LNCaP clone FGC (cell line): ENCODE results near the gene PTPRD.

Source experiments
- DNase-seq: peaks from one replicate; pipeline ENCODE4 v3.0.0-alpha.2; 2011; ENCODE audit warnings: low read depth
- H3K4me3 ChIP-seq: 2 replicates; pipeline ENCODE4 v1.5.1; 2011; ENCODE audit warnings: mild to moderate bottlenecking, low read depth, low read length, control low read depth
- CTCF ChIP-seq: IDR thresholded peaks from 2 replicates; pipeline ENCODE4 v1.5.1; 2012; ENCODE audit warnings: mild to moderate bottlenecking; ENCODE audit not compliant: control insufficient read depth, insufficient read depth; ENCODE audit errors: extremely low read depth

The PTPRD gene

GRCh38 chr9:10134266-10134665 lies 478.5 kb downstream of the PTPRD start:
- H3K4me3 ChIP-seq = no peak overlapping the region
- DNase-seq = no peak
- no peak for TF ChIP-seq CTCF

DNA sequence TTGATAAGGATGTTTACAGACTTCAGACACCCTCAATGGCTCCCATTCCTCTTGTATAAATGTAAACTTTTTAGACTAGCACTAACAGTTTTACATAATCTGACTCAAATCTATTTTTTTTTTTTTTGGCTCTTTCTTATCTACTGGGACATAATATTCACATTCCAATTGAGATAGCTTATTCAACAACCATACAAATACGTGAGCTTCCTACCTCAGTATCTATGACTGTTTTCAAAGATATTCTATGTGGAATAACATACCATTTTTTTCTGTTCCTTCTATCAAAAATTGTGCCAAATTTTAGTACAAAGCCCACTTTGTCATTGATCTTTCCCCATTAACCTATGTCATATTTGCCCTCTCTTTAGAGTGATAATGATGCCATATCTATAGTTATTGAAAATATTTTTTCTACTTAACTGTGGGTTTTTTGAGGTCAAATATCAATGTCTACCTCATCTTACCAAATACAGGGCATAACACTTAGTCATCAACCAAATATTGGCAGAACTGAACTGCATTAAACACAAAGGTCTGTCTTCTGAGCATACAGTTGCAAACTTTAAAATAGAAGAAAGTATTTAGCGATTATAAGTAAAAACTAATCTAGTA lies 482.6 kb downstream of the PTPRD start:
- no peak for DNase-seq
- no peak overlapping the region for H3K4me3 ChIP-seq
- no peak for TF ChIP-seq CTCF

DNA sequence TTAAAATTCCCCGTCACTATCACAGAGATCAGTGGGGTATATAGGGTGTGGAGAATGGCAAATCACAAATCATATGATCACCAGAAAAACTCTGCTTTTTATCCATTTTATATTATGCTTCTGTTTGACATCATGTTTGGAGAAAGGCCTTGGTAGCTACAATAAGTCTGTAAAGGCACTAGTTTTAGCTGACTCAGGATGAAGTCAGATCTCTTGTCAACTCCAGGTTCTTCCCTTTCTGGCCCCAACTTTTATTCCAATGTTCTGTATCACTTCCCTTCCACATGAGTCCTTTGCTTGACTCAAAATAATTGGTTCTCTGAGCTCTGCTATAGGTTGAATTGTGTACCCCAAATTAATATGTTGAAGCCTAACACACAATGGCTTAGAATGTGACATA lies 484.9 kb downstream of the PTPRD start:
- H3K4me3 ChIP-seq = no peak overlapping the region
- DNase-seq = no peak
- TF ChIP-seq CTCF = no peak

- no peak for TF ChIP-seq CTCF
- no peak for DNase-seq
- no peak overlapping the region for H3K4me3 ChIP-seq
Measured at GRCh38 chr9:10112798-10113197, 500.0 kb downstream of the PTPRD start.

- H3K4me3 ChIP-seq = no peak overlapping the region
- DNase-seq = no peak
- TF ChIP-seq CTCF = no peak
Measured at GRCh38 chr9:10112070-10112469, 500.7 kb downstream of the PTPRD start.

- no peak overlapping the region for H3K4me3 ChIP-seq
- TF ChIP-seq CTCF = no peak
Measured at GRCh38 chr9:10108815-10109214, 504.0 kb downstream of the PTPRD start.

DNA sequence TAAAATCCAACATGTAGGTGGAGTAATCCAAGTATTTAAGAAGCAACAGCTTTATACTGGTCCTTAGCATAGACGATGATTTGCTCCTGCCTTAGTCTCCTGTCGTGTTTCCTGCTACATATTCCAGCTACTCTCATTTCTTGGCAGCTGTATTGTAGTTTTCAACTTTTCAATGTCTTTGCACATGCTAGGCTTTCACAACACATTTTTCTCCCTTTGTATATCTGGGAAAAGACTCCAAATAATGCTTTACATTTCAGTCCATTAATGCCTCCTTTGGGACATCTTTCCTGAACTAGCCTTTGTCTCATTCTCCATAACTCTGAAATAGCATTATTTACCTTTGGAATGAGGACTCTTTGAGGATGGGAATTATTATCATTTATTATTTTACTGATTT lies 508.0 kb downstream of the PTPRD start:
- no peak overlapping the region for H3K4me3 ChIP-seq
- TF ChIP-seq CTCF = no peak
- no peak for DNase-seq

More at GRCh38 chr9:10108815-10109214, 504.0 kb downstream of the PTPRD start:
- no peak for DNase-seq
